GM19455 (cell line): ENCODE results near the gene CARMIL1.

Source experiments
- ATAC-seq: cut with Tn5 transposase; IDR thresholded peaks from one replicate; pipeline ENCODE4 v1.9.1; 2021; ENCODE audit not compliant: unreplicated experiment

The CARMIL1 gene

DNA sequence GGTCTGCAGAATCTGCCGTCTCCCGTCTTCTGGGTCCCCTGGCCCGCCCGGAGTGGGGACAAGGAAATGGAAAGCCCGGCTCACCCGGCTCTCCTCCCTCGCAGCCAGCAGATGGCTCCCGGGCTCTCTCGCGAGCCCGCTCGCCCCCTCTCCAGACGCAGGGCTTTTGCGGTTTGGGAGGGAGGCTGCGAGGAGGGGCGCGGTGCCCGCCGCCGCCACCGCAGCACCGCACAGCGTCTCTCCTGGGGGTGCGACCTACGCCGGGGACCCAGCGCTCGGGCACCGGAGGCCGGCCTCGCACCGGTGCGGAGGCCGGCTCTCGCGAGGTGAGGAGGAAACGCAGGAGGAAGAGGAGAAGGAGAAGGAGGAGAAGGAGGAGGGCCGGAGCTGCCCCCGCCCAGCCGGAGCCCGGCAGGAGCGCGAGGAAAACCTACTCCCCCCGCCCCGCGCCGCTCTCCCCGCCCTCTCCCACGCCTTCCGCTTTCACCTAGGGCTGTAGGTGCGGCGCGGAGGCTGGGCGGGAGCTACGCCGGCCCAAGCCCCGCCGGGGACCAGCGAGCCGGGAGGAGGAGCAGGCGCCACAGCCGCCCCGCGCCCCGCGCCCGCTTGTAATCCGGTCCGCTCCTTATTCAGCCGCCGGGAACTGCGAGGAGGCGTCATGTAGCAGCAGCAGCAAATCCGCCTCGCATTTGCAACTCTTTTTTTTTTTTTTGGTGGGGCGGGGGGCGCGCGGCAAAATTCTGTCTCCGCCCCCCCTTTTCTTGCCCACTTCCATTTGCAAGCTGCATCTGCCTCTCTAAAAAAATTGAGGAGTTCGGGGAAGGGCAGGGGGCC is at the start of gene CARMIL1:
Gene CARMIL1, plus strand, starts transcription at position 461 of the 834 bp plus-strand sequence. CDS start 422 bp downstream, outside the sequence.
- ATAC-seq = peak; percentile 77

DNA sequence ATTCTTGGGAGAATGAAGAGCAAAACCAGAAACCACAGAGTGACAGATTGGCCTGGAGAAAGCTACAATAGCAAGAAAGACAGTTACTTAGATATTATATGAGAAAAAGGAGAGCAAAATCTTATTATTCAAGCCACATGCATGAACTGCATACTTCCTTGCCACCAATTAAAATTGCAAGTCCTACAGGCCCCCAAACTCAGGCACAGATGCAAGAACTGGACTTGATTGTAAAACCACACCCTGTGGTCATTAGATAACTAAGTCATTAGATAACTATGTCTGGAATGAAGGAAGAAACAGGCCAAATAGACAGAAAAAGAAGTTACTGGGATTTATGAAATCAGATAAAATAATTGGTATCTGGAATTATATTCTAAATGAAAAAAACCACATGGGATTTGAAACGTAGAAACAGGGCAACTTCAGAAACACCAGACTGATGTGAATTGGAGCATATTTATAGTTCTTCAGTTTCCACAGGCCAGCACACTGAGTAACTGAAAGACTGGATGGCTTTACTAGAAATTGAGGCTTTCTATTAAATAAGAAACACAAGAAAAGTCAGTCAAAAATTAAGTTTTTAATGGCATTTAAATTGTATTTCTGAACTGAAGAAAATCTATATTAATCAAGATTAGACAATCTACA is 49.4 kb upstream of the CARMIL1 start:
- ATAC-seq = no peak

DNA sequence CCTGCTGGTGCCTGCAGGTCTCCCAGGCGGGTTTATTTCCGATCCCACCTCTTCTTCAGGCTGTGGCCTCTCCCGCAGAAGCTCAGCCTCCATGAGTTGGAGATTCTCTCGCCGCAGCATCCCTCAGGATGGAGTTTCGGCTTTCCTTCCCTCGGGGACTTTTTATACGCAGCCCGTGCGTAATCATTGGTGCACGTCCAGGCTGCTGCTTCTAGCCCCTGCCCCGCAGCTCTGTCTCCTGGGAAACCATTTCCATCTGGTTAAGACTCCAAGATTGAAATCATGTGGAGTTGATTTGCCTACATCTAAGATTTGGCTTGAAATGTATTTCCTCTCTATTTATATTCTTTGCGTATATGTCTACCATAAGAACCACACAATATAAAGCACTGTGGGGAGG is 46.7 kb upstream of the CARMIL1 start:
- ATAC-seq = no peak

DNA sequence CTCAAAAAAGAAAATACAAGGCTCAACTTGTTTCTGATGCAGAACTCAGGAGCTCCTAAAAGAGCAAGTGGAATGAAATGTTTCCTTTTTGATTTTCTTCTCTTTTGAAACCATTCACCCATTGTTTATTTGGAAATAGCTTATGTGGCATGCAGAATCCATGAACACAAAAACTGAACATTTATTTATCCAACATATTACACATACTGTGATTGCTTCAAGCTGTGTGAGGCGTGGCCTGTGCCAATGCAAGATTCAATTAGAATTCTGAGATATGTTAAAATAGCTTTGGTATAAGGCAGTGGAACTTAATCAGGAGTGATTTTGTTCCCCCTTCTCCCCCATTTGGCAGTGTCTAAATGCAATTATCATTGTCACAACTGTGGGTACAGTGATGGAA is 45.9 kb upstream of the CARMIL1 start:
- no peak for ATAC-seq

DNA sequence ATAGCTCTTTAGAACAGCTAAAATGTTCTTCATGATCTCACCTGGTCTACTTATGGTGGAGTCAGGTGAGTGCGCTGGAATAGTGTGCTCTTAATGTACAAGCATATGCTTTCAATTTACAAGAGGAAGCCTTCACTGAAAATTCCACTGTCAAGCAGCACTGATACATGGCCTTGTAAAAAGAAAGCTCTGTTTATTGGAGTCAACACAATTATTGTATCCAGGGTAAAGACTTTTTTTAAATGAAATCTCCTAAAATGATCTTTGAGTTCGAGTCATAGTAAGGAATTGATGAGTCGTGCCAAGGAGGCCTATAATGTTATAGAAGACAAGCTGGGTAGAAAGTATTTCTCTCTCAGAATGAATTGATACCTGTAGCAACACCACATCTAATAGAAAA is 41.6 kb upstream of the CARMIL1 start:
- ATAC-seq = no peak

DNA sequence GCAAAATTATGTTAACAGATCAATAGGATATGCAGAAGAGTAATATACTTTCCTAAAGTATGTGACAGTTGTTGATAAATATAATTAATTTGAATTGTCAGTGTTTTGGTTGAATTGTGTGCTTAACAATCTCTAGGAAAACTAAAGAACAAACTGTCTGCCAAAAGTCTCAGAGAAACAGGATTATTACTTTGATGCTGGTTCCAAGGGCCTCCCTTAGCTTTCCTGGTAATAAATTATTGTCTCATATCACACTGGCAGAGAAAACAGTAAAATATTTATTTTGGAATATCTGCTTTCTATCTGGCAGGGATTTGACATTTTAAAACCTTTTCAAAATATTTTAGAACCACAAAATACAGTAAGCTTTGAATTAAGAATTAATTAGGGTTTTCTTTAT is 40.1 kb upstream of the CARMIL1 start:
- no peak for ATAC-seq

DNA sequence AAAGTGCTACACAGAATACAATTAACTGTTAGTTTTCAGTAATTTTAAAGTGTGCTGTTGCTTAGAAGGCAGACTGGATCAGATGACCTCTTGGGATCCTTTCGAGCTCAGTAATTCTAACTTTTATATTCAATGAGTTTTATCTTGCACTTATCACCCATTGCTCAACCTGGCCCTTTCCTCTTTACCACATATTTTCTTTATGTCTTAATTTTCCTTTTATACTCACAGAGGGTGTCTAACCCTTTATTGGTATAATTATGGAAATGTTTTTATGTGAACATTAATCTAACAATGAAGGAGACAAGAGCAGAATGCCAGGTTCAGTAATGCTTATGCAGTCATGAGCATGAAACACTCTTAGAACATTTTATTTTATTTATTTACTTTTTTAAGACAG is 39.7 kb upstream of the CARMIL1 start:
- no peak for ATAC-seq

DNA sequence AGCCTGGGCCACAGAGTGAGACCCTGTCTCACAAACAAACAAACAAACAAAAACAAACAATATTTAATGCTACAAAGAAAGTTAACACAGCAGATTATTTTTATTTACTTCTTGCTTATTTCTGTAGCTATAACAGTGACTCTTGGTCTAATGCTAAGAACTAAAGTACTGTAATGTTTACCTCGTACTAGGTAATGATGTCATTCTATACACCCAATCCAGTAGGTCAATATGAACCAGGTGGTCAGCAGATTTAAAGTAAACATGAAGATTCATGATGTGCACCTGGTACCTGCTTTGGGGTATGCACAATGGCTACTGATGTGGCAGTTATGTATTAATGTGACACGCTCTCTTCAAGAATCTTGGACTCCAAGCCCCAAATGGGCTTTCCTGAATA is 36.6 kb upstream of the CARMIL1 start:
- no peak for ATAC-seq

DNA sequence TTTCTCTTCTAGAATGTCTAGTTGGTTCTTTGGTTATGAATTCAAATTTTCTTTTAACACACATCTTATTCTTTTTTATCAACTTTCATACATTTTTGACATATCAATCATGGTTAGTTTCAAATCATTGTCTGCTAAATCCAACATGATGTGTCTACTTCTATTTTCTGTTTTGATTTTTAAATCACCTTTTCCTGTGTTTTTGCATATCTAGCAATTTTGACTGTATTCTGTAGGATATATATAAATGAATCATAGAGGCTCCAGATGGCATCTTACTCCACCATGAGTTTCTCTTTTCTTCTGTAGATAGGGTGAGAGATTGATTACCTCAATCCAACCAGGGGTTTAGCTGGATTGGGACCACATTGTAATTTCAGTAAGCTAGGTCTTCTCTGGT is 34.3 kb upstream of the CARMIL1 start:
- ATAC-seq = no peak

DNA sequence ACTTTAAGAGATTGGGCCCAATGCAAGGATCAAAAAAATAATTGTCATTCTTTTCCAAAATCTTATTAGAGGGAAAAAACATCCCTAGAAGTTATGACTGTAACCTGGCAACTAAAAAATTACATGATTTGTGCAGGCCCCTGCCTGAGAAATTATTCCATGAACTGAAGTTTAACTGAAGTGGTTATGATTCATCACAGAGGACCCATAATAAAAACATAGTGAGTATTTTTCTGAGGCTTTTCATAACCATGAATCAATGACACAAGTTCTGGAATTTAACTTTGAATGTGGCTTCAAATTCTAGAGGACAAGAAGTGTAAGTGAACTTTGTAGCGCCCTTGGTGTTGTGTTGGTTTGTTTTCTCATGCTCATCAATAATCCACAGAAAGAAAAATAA is 31.1 kb upstream of the CARMIL1 start:
- ATAC-seq = no peak

DNA sequence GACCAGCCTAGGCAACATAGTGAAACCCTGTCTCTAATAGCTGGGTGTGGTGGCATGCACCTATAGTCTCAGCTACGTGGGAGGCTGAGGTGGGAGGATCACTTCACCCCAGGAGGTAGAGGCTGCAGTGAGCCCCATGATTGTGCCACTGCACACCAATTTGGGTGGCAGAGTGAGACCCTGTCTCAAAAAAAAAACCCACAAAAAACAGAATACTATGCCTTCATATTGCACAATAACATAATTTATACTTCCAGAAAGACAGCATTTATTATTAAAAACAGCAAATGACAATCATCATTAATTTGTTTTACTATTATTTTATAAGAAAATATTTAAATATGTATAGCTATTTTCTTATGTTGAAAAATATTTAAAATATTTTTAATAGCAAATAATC is 30.0 kb upstream of the CARMIL1 start:
- no peak for ATAC-seq

DNA sequence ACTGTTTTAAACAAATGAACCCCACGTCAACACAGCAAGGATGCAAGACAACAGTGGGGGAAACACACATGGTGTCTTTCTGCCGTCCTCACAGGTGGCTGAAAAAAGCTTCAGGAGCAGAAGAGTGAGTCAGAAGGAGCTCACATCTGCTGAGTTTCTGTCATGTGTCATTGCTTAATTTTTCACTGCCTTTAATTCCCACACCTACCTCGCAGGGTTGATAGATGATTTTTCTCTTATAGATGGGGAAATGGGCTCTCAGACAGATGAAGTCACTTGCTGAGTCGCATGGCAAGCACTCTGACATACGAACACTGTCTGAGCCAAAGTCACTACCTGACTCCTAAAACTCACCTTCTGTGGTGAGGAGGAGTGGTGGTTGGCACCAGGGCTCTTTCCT is 28.3 kb upstream of the CARMIL1 start:
- no peak for ATAC-seq

DNA sequence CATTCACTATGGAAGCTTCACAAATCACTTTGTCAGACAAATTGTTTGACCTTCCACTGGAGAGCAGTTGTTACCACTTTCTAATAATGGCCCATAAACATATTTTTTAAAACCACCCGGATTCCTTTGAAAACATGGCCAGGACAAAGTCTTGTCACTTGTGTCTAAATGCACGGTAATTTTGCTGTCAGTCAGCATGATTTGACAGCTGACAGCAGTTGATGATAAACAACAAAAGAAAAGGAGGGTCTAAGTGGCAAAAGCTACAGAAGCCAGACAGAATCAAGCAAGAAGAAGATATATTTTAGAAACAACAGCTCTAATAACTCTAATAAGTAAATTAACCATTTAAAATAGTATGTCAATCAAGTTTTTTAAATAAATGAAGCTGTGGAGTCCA is 27.7 kb upstream of the CARMIL1 start:
- ATAC-seq = no peak

DNA sequence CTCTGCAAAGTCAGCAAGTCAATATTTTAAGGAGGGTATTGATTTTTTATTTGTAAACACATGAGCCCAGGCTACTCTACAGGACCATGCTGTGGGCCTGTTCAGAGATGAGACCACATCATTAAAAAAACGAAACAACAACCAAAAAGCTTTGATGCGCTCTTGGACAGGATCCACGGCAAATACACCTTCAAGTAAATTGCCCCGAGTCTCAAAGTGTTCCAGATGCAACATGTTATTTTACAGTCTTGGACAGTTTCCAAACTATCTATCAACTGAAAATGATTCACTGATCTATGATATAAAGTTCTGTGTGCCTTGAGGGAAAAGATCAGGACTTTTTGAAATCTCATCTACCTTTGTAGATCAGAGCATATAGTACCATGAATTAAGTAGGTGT is 25.8 kb upstream of the CARMIL1 start:
- no peak for ATAC-seq

DNA sequence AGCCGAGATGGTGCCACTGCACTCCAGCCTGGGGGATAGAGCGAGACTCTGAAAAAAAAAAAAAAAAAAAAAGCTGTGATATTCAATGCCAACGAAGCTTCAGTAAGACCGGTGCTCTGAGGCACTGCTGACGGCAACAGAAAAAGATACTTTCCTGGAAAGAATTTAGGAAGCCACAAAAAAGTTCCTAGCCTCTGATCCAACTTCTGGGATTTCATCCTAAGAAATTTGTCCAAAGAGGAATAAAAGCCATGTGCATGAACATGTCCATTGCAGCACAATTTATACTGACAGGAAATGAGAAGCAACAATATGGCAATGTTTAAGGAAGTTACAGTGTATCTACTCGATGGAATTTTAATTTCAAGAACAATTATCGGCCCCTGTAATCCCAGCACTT is 24.5 kb upstream of the CARMIL1 start:
- no peak for ATAC-seq

DNA sequence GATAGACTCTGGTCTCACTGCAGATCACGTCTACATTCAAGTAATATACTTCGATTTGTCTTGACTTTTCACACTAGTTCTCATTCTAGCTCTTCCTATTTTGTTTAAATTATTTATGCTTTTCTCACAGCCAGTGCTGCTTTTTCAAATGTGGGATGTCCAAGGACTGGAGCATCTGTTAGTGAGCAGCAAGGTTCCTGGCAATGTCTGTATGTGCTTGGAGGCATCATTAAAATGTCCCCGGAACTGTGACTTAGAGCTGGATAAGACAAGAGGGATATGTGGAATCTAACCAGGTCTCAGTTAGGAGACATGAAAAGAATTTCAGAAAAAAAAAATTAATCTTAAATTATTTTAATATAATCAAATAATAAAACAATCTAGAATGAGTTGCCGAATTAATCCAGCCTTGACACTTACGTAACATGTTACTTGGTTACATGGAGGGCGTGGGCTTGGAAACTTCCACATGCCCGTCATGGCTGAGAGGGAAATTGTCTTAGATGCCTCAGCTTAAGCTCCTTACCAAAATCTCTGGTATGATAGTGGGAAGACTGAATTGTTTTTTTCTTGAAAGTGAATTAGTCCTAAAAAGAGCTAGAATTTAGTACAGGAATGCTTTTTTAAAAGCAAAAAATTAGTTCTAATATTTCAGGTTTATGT is 21.4 kb upstream of the CARMIL1 start:
- ATAC-seq = no peak

DNA sequence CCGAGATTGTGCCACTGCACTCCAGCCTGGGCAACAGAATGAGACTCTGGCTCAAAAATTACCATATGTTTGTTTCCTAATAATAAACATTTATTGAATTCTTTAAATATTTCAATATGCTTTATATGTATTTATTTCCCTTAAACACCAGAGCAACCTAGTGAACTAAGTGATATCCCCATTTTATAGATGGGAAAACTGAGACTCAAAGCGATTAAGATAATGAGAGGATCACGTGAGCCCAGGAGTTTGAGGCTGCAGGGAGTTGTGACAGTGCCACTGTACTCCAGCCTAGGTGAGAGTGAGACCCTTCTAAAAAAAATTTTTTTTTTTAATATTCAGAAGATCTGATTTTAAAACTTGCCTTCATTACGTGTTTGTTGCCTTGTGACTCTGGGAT is 19.4 kb upstream of the CARMIL1 start:
- ATAC-seq = no peak

DNA sequence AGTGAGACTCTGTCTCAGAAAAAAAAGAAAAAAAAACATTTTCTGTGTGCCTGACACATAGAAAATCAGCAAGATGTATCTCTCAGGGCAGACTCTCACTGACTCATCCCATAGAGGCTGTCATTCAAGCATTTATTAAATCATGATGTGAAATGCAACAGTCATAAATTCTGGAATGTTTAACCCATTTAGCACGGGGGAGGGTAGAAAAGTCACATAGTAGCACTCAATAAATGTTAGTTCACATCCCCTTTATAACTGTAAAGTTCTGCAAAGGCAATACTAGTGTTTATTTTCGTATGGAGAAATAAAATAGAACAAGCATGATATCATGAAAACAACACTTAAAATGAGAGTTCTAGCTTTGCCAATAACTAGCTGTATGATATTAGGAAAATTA is 15.5 kb upstream of the CARMIL1 start:
- ATAC-seq = no peak

DNA sequence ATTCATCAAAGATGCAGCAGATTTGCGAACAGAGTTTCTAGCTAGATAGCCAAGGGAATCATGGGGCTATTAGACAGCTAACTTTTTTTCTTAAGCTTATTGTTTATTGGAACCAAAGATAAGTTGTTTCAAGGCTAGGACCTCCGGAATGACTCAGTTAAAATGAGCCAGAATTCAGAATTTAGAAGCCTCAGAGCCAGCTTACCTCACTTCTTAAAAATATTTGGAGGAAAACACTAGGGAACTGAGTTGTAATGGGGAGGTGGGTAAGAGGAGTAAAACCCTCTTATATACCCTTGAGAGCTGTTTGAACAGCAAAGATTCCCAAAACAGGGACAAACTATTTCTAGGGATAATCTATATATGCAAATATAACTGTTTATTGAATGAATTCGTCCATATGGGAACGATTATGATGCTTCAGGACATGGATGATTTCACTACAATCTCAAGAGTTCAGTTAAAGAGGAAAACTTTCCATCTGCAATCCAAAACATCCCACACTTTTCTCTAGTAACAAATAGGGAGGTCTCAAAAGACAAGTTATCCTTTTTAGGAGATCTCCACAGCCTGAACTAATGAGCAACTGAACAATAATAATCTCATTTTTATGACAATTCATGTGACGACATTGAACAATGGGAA is 12.6 kb upstream of the CARMIL1 start:
- ATAC-seq = no peak

DNA sequence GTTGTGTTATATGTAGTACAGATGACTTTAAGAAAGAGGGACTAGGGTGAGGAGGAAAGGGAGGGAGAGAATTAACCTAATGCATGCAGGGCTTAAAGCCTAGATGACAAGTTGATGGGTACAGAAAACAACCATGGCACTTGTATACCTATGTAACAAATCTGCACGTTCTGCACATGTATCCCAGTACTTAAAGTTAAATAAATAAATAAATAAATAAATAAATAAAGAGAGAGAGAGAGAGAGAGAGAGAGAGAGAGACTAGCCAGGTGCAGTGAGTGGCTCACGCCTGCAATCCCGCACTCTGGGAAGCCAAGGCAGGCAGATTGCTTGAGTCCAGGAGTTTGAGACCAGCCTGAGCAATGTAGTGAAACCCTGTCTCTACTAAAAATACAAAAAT is 11.5 kb upstream of the CARMIL1 start:
- no peak for ATAC-seq

DNA sequence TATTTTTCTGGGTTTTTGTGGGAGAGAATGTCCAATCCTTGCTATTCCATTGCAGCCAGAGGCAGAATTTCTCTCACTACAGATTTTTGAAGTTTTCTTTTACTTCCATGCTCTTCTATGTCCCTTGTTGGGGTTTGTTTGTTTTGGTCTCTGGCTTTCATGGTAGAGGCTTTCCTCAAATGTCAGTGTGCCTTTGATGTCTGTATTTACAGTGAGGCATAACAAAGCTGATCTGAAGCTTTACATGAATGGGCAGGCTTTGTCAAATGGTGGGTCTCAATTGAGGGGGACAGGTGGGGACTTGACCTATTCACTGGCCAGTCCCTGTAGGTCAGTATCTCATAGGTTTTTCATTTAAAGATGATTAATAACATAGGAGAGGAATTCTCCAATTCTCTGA is 8.6 kb upstream of the CARMIL1 start:
- ATAC-seq = no peak

DNA sequence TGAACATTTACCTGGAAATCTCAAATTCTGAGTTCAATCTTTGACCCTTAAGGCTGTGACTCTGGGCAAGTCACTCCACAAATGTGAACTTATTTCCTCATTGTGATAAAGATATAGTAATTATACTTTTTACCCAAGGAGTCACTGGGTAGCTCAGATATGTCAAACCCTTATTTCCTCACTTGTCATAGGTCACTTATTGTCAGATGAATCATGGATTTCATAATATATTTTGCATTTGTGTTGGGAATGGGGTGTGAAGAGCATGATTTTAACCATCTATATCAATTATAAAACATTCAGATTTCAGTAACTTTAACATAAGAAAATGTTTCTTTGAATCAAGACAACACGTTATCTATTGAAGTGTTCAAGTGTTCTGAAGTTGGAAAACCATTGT is 3.7 kb upstream of the CARMIL1 start:
- ATAC-seq = no peak
